Thyroid gland (tissue), 4 donors: ENCODE measurements around the gene CD96.

Experiments used
- CTCF ChIP-seq, 6 experiments: fragments of 200-600 bp in 3 of 6; fragments of 450-650 bp in 3 of 6; sonication (generic) in 3 of 6; IDR thresholded peaks; one replicate each; pipeline ENCODE4 v1.5.1; 2016 to 2019; ENCODE audit warnings: antibody characterized with exemption in 6 of 6, mild to moderate bottlenecking in 2 of 6, inconsistent platforms in 1 of 6, moderate library complexity in 1 of 6
- POLR2A ChIP-seq, 2 donors: fragments of 450-650 bp; IDR thresholded peaks; one replicate each; pipeline ENCODE4 v1.6.1; 2017; ENCODE audit warnings: antibody characterized with exemption in 2 of 2, mild to moderate bottlenecking in 2 of 2, moderate library complexity in 1 of 2

- TF ChIP-seq CTCF (IDR thresholded peaks at IDR 0.05) = no peak
- no peak for TF ChIP-seq POLR2A (IDR thresholded peaks at IDR 0.05)
Observed at GRCh38 chr3:111662012-111662411, 120.0 kb downstream of the CD96 start.
